H1 (cell line): ENCODE measurements around the gene MCF2L. TPM values are rescaled to one million over a fixed set of nuclear protein-coding genes. Genes with fewer than 3 reads are reported as not detected.

Experiments
- CTCF ChIA-PET: fragments of 300-600 bp; sonication (Branson Sonifier 250); formaldehyde crosslinking; loops from one replicate; lab custom pipeline; 2021; ENCODE audit not compliant: partially characterized antibody; lab: Charles Lee
- POLR2A ChIA-PET: fragments of 300-600 bp; sonication (Branson Sonifier 250); formaldehyde crosslinking; loops from one replicate; lab custom pipeline; 2021; ENCODE audit warnings: inconsistent platforms; ENCODE audit not compliant: partially characterized antibody; lab: Charles Lee
- DNase-seq, 2 experiments: peaks; one replicate each; pipeline versions ENCODE4 v3.0.0 to v3.0.0-alpha.2; 2010 to 2022; ENCODE audit warnings: low spot score in 2 of 2, low read depth in 1 of 2, mixed read lengths in 1 of 2
- FAIRE-seq: peaks from 2 replicates; lab custom pipeline; 2011; peaks lifted over from hg19 to GRCh38; lab: Jason Lieb, UNC
- H2AFZ ChIP-seq: 2 replicates; pipeline ENCODE4 v1.8.1; 2012; ENCODE audit warnings: low read length, inconsistent platforms
- H2AK5ac ChIP-seq: 2 replicates; pipeline ENCODE4 v1.6.1; 2013; ENCODE audit warnings: low read depth, low read length
- H2BK120ac ChIP-seq: replicated peaks from 2 replicates; pipeline ENCODE3; 2013; ENCODE audit warnings: low read depth, low read length, inconsistent platforms
- H2BK12ac ChIP-seq: 2 replicates; pipeline ENCODE4 v1.6.1; 2013; ENCODE audit warnings: low read depth, low read length
- H2BK15ac ChIP-seq: 2 replicates; pipeline ENCODE4 v1.6.1; 2013; ENCODE audit warnings: low read length
- H2BK20ac ChIP-seq: 2 replicates; pipeline ENCODE4 v1.6.1; 2013; ENCODE audit warnings: low read length
- H2BK5ac ChIP-seq: 2 replicates; pipeline ENCODE4 v1.6.1; 2013; ENCODE audit warnings: low read depth, low read length
- H3K14ac ChIP-seq: 2 replicates; pipeline ENCODE4 v1.6.1; 2013; ENCODE audit warnings: inconsistent platforms; ENCODE audit not compliant: insufficient read length
- H3K18ac ChIP-seq: 2 replicates; pipeline ENCODE4 v1.6.1; 2013; ENCODE audit warnings: low read length; ENCODE audit errors: extremely low read depth
- H3K23ac ChIP-seq: 2 replicates; pipeline ENCODE4 v1.6.1; 2013; ENCODE audit warnings: inconsistent platforms; ENCODE audit not compliant: insufficient read length
- H3K23me2 ChIP-seq: 2 replicates; pipeline ENCODE4 v1.6.1; 2013; ENCODE audit warnings: low read depth, low read length
- H3K27ac ChIP-seq: 2 replicates; pipeline ENCODE4 v1.6.1; 2011; ENCODE audit warnings: low read depth, low read length, inconsistent platforms
- H3K27me3 ChIP-seq, 4 experiments: replicated peaks in 1 of 4; 1 replicate in 1 of 4; 2 replicates in 3 of 4; pipeline versions ENCODE4 v1.6.1 to v1.8.1; 2011 to 2013; ENCODE audit warnings: low read length in 3 of 4, mild to moderate bottlenecking in 3 of 4, inconsistent platforms in 2 of 4, mixed read lengths in 2 of 4, moderate library complexity in 1 of 4; ENCODE audit not compliant: control insufficient read depth in 3 of 4, insufficient read depth in 3 of 4; ENCODE audit errors: extremely low read depth in 1 of 4
- H3K36me3 ChIP-seq, 4 experiments: 2 replicates each; pipeline versions ENCODE4 v1.6.1 to v1.8.1; 2011 to 2013; ENCODE audit warnings: mild to moderate bottlenecking in 4 of 4, low read length in 3 of 4, moderate library complexity in 2 of 4, control low read depth in 1 of 4, inconsistent platforms in 1 of 4; ENCODE audit not compliant: insufficient read depth in 4 of 4, control insufficient read depth in 2 of 4
- H3K4ac ChIP-seq: replicated peaks from 2 replicates; pipeline ENCODE3; 2013; ENCODE audit warnings: low read length, low read depth, mixed read lengths, inconsistent platforms; ENCODE audit not compliant: insufficient read length
- H3K4me1 ChIP-seq, 4 experiments: replicated peaks in 1 of 4; 1 replicate in 1 of 4; 2 replicates in 3 of 4; pipeline versions ENCODE4 v1.6.1 to v1.8.1; 2011 to 2013; ENCODE audit warnings: low read length in 3 of 4, inconsistent platforms in 2 of 4, mixed read lengths in 1 of 4; ENCODE audit not compliant: insufficient read depth in 4 of 4, control insufficient read depth in 3 of 4
- H3K4me2 ChIP-seq, 2 experiments: 2 replicates each; pipeline versions ENCODE4 v1.6.1 to v1.8.1; 2011 to 2013; ENCODE audit warnings: low read depth in 2 of 2, low read length in 2 of 2, control low read depth in 1 of 2, inconsistent platforms in 1 of 2, mild to moderate bottlenecking in 1 of 2; ENCODE audit not compliant: insufficient read depth in 1 of 2
- H3K4me3 ChIP-seq, 4 experiments: fragments of 200-600, 300-600 bp in 1 of 4; sonication (generic), shearing (Covaris generic), sonication (Bioruptor Twin) in 1 of 4; 2 replicates each; pipeline versions ENCODE4 v1.5.1 to v1.8.1; 2011 to 2016; ENCODE audit warnings: low read length in 4 of 4, low read depth in 3 of 4, control low read depth in 2 of 4, inconsistent platforms in 2 of 4, mild to moderate bottlenecking in 2 of 4, mixed read lengths in 1 of 4, moderate library complexity in 1 of 4; ENCODE audit not compliant: insufficient read depth in 2 of 4; ENCODE audit errors: extremely low read depth in 1 of 4
- H3K56ac ChIP-seq: replicated peaks from 2 replicates; pipeline ENCODE3; 2013; ENCODE audit warnings: low read depth, mild to moderate bottlenecking, mixed read lengths, low read length, inconsistent platforms; ENCODE audit not compliant: insufficient read length
- H3K79me1 ChIP-seq: 2 replicates; pipeline ENCODE4 v1.6.1; 2013; ENCODE audit warnings: low read depth, low read length, control low read depth
- H3K79me2 ChIP-seq, 2 experiments: 2 replicates each; pipeline versions ENCODE4 v1.6.1 to v1.8.1; 2012 to 2013; ENCODE audit warnings: low read length in 2 of 2, mild to moderate bottlenecking in 2 of 2, inconsistent platforms in 1 of 2; ENCODE audit not compliant: insufficient read depth in 2 of 2, control insufficient read depth in 1 of 2
- H3K9ac ChIP-seq, 4 experiments: replicated peaks in 1 of 4; 1 replicate in 1 of 4; 2 replicates in 3 of 4; pipeline versions ENCODE4 v1.6.1 to v1.8.1; 2011 to 2013; ENCODE audit warnings: low read depth in 3 of 4, low read length in 3 of 4, control low read depth in 2 of 4, mild to moderate bottlenecking in 2 of 4, moderate library complexity in 2 of 4, inconsistent platforms in 1 of 4; ENCODE audit errors: extremely low read depth in 1 of 4
- H3K9me3 ChIP-seq, 2 experiments: 2 replicates each; pipeline versions ENCODE4 v1.6.1 to v1.8.1; 2012 to 2013; ENCODE audit warnings: mild to moderate bottlenecking in 2 of 2, moderate library complexity in 2 of 2, control low read depth in 1 of 2, inconsistent platforms in 1 of 2, low read depth in 1 of 2, low read length in 1 of 2, mixed read lengths in 1 of 2; ENCODE audit not compliant: insufficient read depth in 2 of 2
- H4K20me1 ChIP-seq, 2 experiments: replicated peaks in 1 of 2; 2 replicates each; pipeline versions ENCODE3 to v1.8.1; 2011 to 2013; ENCODE audit warnings: inconsistent platforms in 2 of 2, low read length in 2 of 2, mild to moderate bottlenecking in 1 of 2; ENCODE audit not compliant: insufficient read depth in 2 of 2, control insufficient read depth in 1 of 2
- H4K5ac ChIP-seq: 2 replicates; pipeline ENCODE4 v1.6.1; 2013; ENCODE audit warnings: low read length, low read depth, mixed read lengths, inconsistent platforms; ENCODE audit not compliant: insufficient read length
- H4K8ac ChIP-seq: 2 replicates; pipeline ENCODE4 v1.8.0; 2013; ENCODE audit warnings: mild to moderate bottlenecking, moderate library complexity, low read length, inconsistent platforms; ENCODE audit not compliant: insufficient read depth; ENCODE audit errors: extremely low read depth
- H4K91ac ChIP-seq: replicated peaks from 2 replicates; pipeline ENCODE3; 2013; ENCODE audit warnings: low read length, mixed read lengths, inconsistent platforms; ENCODE audit not compliant: insufficient read length
- ASH2L ChIP-seq: fragments of 200-600, 300-600 bp; sonication (generic); IDR thresholded peaks from one replicate; pipeline ENCODE4 v1.7.1; 2017; ENCODE audit warnings: low read length
- BACH1 ChIP-seq: IDR thresholded peaks from 2 replicates; pipeline ENCODE4 v1.6.1; 2012; ENCODE audit warnings: low read length, improper control_type of control experiment
- CTCF ChIP-seq, 3 experiments: IDR thresholded peaks; 1 replicate in 2 of 3; 2 replicates in 1 of 3; pipeline versions ENCODE4 v1.5.1 to v1.6.1; 2011; ENCODE audit warnings: low read length in 3 of 3, mild to moderate bottlenecking in 3 of 3, inconsistent platforms in 2 of 3, low read depth in 1 of 3, moderate library complexity in 1 of 3; ENCODE audit not compliant: insufficient read depth in 1 of 3; ENCODE audit errors: control extremely low read depth in 1 of 3
- GABPA ChIP-seq: IDR thresholded peaks from 2 replicates; pipeline ENCODE4 v1.6.1; 2011; ENCODE audit warnings: mild to moderate bottlenecking, low read length, moderate library complexity, borderline replicate concordance; ENCODE audit not compliant: insufficient read depth
- KDM4A ChIP-seq: IDR thresholded peaks from one replicate; pipeline ENCODE4 v1.7.1; 2012; ENCODE audit warnings: low read depth, mild to moderate bottlenecking, moderate library complexity, low read length, inconsistent platforms; ENCODE audit not compliant: severe bottlenecking
- POU5F1 ChIP-seq: IDR thresholded peaks from 2 replicates; pipeline ENCODE4 v1.6.1; 2011; ENCODE audit warnings: low read depth, mild to moderate bottlenecking, low read length, moderate library complexity
- SIRT6 ChIP-seq: IDR thresholded peaks from one replicate; pipeline ENCODE4 v1.7.1; 2012; ENCODE audit warnings: low read length, inconsistent platforms
- TAF7 ChIP-seq: optimal IDR thresholded peaks from 2 replicates; pipeline ENCODE3; 2011; ENCODE audit warnings: low read depth, mild to moderate bottlenecking, inconsistent platforms, low read length, moderate library complexity, borderline replicate concordance
- TBP ChIP-seq: IDR thresholded peaks from 2 replicates; pipeline ENCODE4 v1.6.1; 2011; ENCODE audit warnings: low read depth, low read length, improper control_type of control experiment
- WGBS, 2 experiments: shearing (Covaris generic) in 1 of 2; methylation state at CpG; one replicate each; pipeline versions ENCODE4 v1.1.6 to v1.1.7; 2013 to 2015; ENCODE audit warnings: low lambda C conversion rate in 2 of 2, mixed read lengths in 2 of 2, inconsistent platforms in 1 of 2, low coverage in 1 of 2, missing lambda C conversion rate in 1 of 2; ENCODE audit not compliant: insufficient replicate concordance in 2 of 2, insufficient coverage in 1 of 2, insufficient read length in 1 of 2; ENCODE audit errors: extremely low coverage in 1 of 2, missing lambda C conversion rate in 1 of 2; 5-methylcytosine and 5-hydroxymethylcytosine counted together
- polyA plus RNA-seq, 7 experiments: library from polyadenylated mRNA; depleted of rRNA in 3 of 7; stranded (reverse) in 5 of 7; unstranded in 2 of 7; fragments of >200 nt in 5 of 7; fragments of 200-250 nt in 2 of 7; gene quantifications; 1 replicate in 5 of 7; 2 replicates in 1 of 7; 4 replicates in 1 of 7; pipeline versions ENCODE4 v1.2.1 to v1.2.3, GENCODE V29; 2011 to 2013; ENCODE audit warnings: missing spikeins in 2 of 7, mixed read lengths in 2 of 7
- total RNA-seq: library from RNA; stranded (reverse); fragmentation: NEBNext Ultra II Directional; extraction: Animal tissue kit (Norgen Biotek cat#: 25700); gene quantifications from 2 replicates; pipeline ENCODE4 v1.2.1, GENCODE V29; 2021
- TF ChIP-seq, protein P1 (sequence below): IDR thresholded peaks from 2 replicates; pipeline ENCODE4 v1.6.1; 2011; ENCODE audit warnings: low read length, improper control_type of control experiment

Gene MCF2L
- total and polyA plus RNA-seq, 2 of the 8 experiments (the other 6 are each of a cell fraction or from before 2014, with no cell fraction given), result 10.1 to 24.4 TPM

DNA sequence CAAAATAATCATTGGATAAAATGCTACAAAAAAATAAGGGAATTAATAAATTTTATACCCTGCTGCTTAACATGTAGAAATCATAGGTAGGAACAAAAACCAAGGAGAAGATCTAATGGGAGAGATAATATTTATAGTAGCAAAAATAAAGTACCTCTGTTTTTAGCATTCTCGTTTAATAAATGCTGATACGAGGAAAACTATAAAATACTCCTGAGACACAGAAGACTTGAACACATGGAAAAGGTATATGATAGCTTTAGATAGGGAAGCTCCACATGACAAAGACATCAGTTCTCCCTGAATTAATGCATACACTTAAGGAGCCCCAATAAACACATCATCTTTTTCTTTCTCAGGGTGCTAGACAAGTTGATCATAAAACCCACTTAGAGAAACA, 44.6 kb upstream of the MCF2L start:
- POLR2A ChIA-PET, result interaction anchor here (1.3 kb wide), 1 partner anchor 14 kb away, joined by 3 read pairs; no protein-coding TSS in a partner anchor
- TF ChIP-seq BACH1, result no peak
- no peak for TF ChIP-seq TAF7
- no peak for TF ChIP-seq GABPA
- TF ChIP-seq SIRT6, result no peak
- TF ChIP-seq KDM4A, result no peak
- TF ChIP-seq, protein P1, sequence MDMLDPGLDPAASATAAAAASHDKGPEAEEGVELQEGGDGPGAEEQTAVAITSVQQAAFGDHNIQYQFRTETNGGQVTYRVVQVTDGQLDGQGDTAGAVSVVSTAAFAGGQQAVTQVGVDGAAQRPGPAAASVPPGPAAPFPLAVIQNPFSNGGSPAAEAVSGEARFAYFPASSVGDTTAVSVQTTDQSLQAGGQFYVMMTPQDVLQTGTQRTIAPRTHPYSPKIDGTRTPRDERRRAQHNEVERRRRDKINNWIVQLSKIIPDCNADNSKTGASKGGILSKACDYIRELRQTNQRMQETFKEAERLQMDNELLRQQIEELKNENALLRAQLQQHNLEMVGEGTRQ, result no peak
- no peak for TF ChIP-seq POU5F1
- TF ChIP-seq TBP, result no peak
- TF ChIP-seq CTCF (IDR thresholded peaks at IDR 0.05; ENCODE audit: control extremely low read depth in 1 of 3, insufficient read depth in 1 of 3, low read depth in 1 of 3, low read length in 3 of 3), result no peak
- no peak for TF ChIP-seq ASH2L

More for the DNA sequence above, 44.6 kb upstream of the MCF2L start:
- Histone ChIP-seq H3K9ac (no peak overlapping the region), H4K20me1 (peaks cover 0 to 1% of the 10 kb centered on the region in 2 experiments), H3K36me3 (no peaks in the 10 kb centered on the region), H2BK20ac (no peak overlapping the region), H2AFZ (no peak overlapping the region), H3K56ac (no peak overlapping the region), H4K5ac (no peak overlapping the region), H3K9me3 (peaks cover 4 to 10% of the 10 kb centered on the region in 2 experiments), H2BK120ac (no peak overlapping the region), H3K18ac (no peak overlapping the region), H3K4ac (no peak overlapping the region), H2AK5ac (no peak overlapping the region), H3K79me1 (peaks cover 2% of the 10 kb centered on the region; the same call in 1 of the 2 replicates), H3K4me2 (no peak overlapping the region), H4K91ac (no peak overlapping the region), H4K8ac (no peak overlapping the region), H2BK12ac (no peak overlapping the region), H2BK15ac (no peak overlapping the region), H3K4me3 (no peak overlapping the region), H3K27ac (no peak overlapping the region), H3K23ac (no peak overlapping the region), H2BK5ac (no peak overlapping the region), H3K79me2 (no peaks in the 10 kb centered on the region), H3K4me1 (peaks cover 2 to 8% (median 4%) of the 10 kb centered on the region in 4 experiments; a peak in 6 of 7 replicates), H3K23me2 (no peaks in the 10 kb centered on the region), H3K14ac (no peak overlapping the region), H3K27me3 (no peaks in the 10 kb centered on the region)
- 94% methylated on average over 2 of the region's 2 CpGs; no CpG with 5 or more reads in 1 of the 2 experiments for WGBS, 2 experiments
- no peak for DNase-seq
- CTCF ChIA-PET, result interaction anchor here (0.6 to 1.1 kb wide), 2 partner anchors 16 to 20 kb away, joined by 3 read pairs; no protein-coding TSS in a partner anchor
- no peak for FAIRE-seq
